IPS-20b (cell line): ENCODE data around the gene ACTN1.

Experiments used
- H3K27ac ChIP-seq: one replicate; pipeline ENCODE4 v1.5.1; 2013; ENCODE audit warnings: low read length
- H3K27me3 ChIP-seq: 2 replicates; pipeline ENCODE4 v1.6.1; 2013; ENCODE audit warnings: mild to moderate bottlenecking, low read length, inconsistent platforms; ENCODE audit not compliant: insufficient read depth
- H3K36me3 ChIP-seq: 2 replicates; pipeline ENCODE4 v1.6.1; 2013; ENCODE audit warnings: low read depth, mild to moderate bottlenecking, inconsistent platforms, low read length, moderate library complexity; ENCODE audit not compliant: insufficient read depth
- H3K4me1 ChIP-seq: 2 replicates; pipeline ENCODE4 v1.6.1; 2013; ENCODE audit warnings: mild to moderate bottlenecking, control low read depth, inconsistent platforms, low read length, moderate library complexity; ENCODE audit not compliant: insufficient read depth
- H3K4me3 ChIP-seq: 2 replicates; pipeline ENCODE4 v1.5.1; 2013; ENCODE audit warnings: mild to moderate bottlenecking, low read length, inconsistent platforms
- H3K9ac ChIP-seq: 2 replicates; pipeline ENCODE4 v1.6.1; 2013; ENCODE audit warnings: low read depth, mild to moderate bottlenecking, inconsistent platforms, low read length, moderate library complexity
- H3K9me3 ChIP-seq: 2 replicates; pipeline ENCODE4 v1.6.1; 2013; ENCODE audit warnings: mild to moderate bottlenecking, low read depth, low read length, inconsistent platforms; ENCODE audit not compliant: insufficient read depth

Gene ACTN1

GRCh38 chr14:68873376-68873775, 105.7 kb downstream of the ACTN1 start:
- H3K9me3 ChIP-seq = no peaks in the 10 kb centered on the region
- H3K4me1 ChIP-seq = no peaks in the 10 kb centered on the region
- H3K27me3 ChIP-seq = no peaks in the 10 kb centered on the region
- no peak overlapping the region for H3K4me3 ChIP-seq
- no peak overlapping the region for H3K27ac ChIP-seq
- no peak overlapping the region for H3K9ac ChIP-seq
- peaks cover 77% of the 10 kb centered on the region for H3K36me3 ChIP-seq

GRCh38 chr14:68871392-68871791, 107.7 kb downstream of the ACTN1 start:
- H3K9ac ChIP-seq = no peak overlapping the region
- H3K27ac ChIP-seq = no peak overlapping the region
- peaks cover 57% of the 10 kb centered on the region for H3K36me3 ChIP-seq
- no peaks in the 10 kb centered on the region for H3K27me3 ChIP-seq
- no peaks in the 10 kb centered on the region for H3K4me1 ChIP-seq
- H3K4me3 ChIP-seq = no peak overlapping the region
- H3K9me3 ChIP-seq = no peaks in the 10 kb centered on the region

DNA sequence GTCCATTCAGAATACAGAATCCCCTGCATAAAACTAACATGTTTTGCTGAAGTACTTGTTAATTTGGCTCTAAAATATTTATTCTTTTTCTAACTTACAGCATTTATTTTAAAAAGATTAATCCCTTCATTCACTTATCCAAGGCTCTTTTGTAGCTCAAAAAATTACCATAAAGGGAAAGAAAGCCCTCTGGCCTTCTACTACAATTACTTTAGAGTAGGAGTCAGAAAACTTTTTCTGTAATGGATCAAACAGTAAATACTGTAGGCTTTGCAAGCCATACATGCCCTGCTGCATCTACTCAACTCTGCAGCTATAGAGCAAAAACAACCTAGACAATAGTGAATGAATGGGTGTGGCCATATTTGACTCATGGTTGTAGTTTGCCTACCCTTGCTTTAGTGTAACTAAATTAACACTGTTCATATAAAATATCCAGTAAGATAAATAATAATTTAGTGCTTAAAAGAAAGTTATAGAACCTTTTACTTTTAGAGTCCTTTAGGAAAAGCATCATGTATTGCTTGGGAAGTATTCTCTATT, 112.0 kb downstream of the ACTN1 start:
- H3K4me1 ChIP-seq = no peaks in the 10 kb centered on the region
- no peak overlapping the region for H3K9ac ChIP-seq
- H3K27ac ChIP-seq = no peak overlapping the region

DNA sequence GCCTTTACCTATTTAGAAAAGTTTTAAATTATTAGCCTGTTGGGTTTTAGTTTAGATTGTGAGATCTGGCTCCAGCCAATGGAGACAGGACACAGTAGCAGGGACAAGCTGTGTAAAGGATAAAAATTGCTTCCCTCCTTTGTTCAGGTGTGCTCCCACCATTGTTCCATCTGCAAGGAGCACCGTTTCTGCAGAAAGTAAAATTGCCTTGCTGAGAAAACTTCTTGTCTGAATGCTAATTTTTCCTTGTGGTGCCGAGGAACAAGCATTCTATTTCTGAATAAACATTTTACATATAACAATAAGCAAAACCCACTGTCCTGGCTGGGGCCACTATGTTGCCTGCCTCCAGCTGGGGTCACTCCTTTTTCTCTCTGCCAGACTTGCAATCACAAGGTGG, 113.6 kb downstream of the ACTN1 start:
- Histone ChIP-seq H3K4me1 (no peaks in the 10 kb centered on the region), H3K9me3 (peaks cover 7% of the 10 kb centered on the region), H3K4me3 (no peak overlapping the region), H3K27ac (no peak overlapping the region), H3K36me3 (no peaks in the 10 kb centered on the region), H3K9ac (no peak overlapping the region), H3K27me3 (no peaks in the 10 kb centered on the region)

More for the DNA sequence above, 112.0 kb downstream of the ACTN1 start:
- no peak overlapping the region for H3K4me3 ChIP-seq
- peaks cover 13% of the 10 kb centered on the region for H3K36me3 ChIP-seq
- H3K9me3 ChIP-seq = peaks cover 7% of the 10 kb centered on the region
- H3K27me3 ChIP-seq = no peaks in the 10 kb centered on the region

- H3K27ac ChIP-seq = no peak overlapping the region
These were observed 114.7 kb downstream of the ACTN1 start for GRCh38 chr14:68864361-68864750.

GRCh38 chr14:68863610-68864360, 115.3 kb downstream of the ACTN1 start:
- H3K9me3 ChIP-seq = peaks cover 7% of the 10 kb centered on the region
- no peaks in the 10 kb centered on the region for H3K36me3 ChIP-seq
- no peak overlapping the region for H3K9ac ChIP-seq
- no peaks in the 10 kb centered on the region for H3K27me3 ChIP-seq
- no peaks in the 10 kb centered on the region for H3K4me1 ChIP-seq
- no peak overlapping the region for H3K4me3 ChIP-seq
- H3K27ac ChIP-seq = no peak overlapping the region

More at GRCh38 chr14:68864361-68864750, 114.7 kb downstream of the ACTN1 start:
- Histone ChIP-seq H3K36me3 (no peaks in the 10 kb centered on the region), H3K27me3 (no peaks in the 10 kb centered on the region), H3K4me3 (no peak overlapping the region), H3K9me3 (peaks cover 7% of the 10 kb centered on the region), H3K9ac (no peak overlapping the region), H3K4me1 (no peaks in the 10 kb centered on the region)

GRCh38 chr14:68862954-68863594, 116.0 kb downstream of the ACTN1 start:
- Histone ChIP-seq H3K9ac (no peak overlapping the region), H3K9me3 (peaks cover 7% of the 10 kb centered on the region), H3K27ac (no peak overlapping the region), H3K4me1 (no peaks in the 10 kb centered on the region), H3K4me3 (no peak overlapping the region), H3K27me3 (no peaks in the 10 kb centered on the region), H3K36me3 (no peaks in the 10 kb centered on the region)

GRCh38 chr14:68860771-68861170, 118.3 kb downstream of the ACTN1 start:
- Histone ChIP-seq H3K36me3 (no peaks in the 10 kb centered on the region), H3K9me3 (peaks cover 6% of the 10 kb centered on the region), H3K27me3 (no peaks in the 10 kb centered on the region), H3K4me1 (no peaks in the 10 kb centered on the region), H3K27ac (no peak overlapping the region), H3K4me3 (no peak overlapping the region), H3K9ac (no peak overlapping the region)

DNA sequence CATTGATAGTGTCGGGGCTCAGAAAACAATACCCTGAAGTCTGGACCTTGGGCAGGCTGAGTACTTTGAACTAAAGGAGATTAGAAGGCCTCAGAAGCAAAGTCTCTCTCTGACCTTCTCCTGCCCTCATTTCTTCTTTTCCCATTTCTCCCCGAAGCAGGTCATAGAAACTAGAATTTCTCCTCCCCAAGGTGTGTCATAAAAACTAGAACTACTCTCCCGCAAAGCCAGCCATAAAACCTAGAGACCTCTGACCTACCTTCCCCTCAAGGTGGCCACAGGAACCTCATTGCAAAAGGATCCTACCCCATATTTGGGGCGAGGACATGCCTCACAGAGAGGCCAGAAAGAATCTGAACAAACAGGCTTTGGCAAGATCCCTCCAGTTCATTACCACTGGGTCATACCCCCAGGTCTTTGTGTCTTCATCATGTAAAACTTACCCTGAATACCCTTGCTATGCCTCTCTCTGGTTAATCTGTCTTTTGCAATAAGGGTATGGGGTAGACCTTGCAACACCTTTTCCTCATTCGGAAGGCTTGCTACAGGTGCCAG, 121.5 kb downstream of the ACTN1 start:
- H3K9me3 ChIP-seq = no peaks in the 10 kb centered on the region
- no peak overlapping the region for H3K27ac ChIP-seq
- H3K27me3 ChIP-seq = no peaks in the 10 kb centered on the region
- no peaks in the 10 kb centered on the region for H3K4me1 ChIP-seq
- H3K9ac ChIP-seq = no peak overlapping the region
- no peaks in the 10 kb centered on the region for H3K36me3 ChIP-seq
- H3K4me3 ChIP-seq = no peak overlapping the region

- no peaks in the 10 kb centered on the region for H3K27me3 ChIP-seq
- no peaks in the 10 kb centered on the region for H3K36me3 ChIP-seq
- no peak overlapping the region for H3K9ac ChIP-seq
- H3K9me3 ChIP-seq = peaks cover 3% of the 10 kb centered on the region; the same call in 1 of the 2 replicates
- H3K4me1 ChIP-seq = no peaks in the 10 kb centered on the region
- no peak overlapping the region for H3K4me3 ChIP-seq
- H3K27ac ChIP-seq = no peak overlapping the region
These were observed 122.5 kb downstream of the ACTN1 start for GRCh38 chr14:68856572-68856971.

- no peaks in the 10 kb centered on the region for H3K36me3 ChIP-seq
- H3K4me3 ChIP-seq = no peak overlapping the region
- no peak overlapping the region for H3K27ac ChIP-seq
- no peak overlapping the region for H3K9ac ChIP-seq
- H3K27me3 ChIP-seq = no peaks in the 10 kb centered on the region
- H3K4me1 ChIP-seq = no peaks in the 10 kb centered on the region
- H3K9me3 ChIP-seq = peaks cover 3% of the 10 kb centered on the region; the same call in 1 of the 2 replicates
These were observed 124.7 kb downstream of the ACTN1 start for GRCh38 chr14:68854421-68854820.

DNA sequence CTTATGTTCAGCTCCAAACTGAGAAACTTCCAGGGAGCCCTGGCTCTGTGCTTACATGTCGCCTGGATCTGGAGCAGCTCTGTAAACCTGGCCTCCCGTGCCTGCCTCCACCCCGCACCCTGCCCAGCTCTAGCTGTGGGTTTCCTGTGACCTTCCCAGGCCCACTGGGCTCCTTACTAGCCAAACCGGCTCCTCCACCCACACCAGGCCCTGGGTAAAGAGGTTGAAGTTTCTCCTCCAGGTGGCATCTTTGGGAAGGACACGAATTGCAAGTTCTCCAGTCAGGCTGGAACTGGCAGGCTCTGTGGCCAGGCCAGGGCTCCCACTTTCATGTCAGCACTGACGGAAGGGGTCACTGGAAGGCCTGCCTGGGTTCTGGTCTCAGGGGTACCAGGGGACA, 125.4 kb downstream of the ACTN1 start:
- Histone ChIP-seq H3K9ac (no peak overlapping the region), H3K36me3 (no peaks in the 10 kb centered on the region), H3K27me3 (no peaks in the 10 kb centered on the region), H3K9me3 (peaks cover 3% of the 10 kb centered on the region; the same call in 1 of the 2 replicates), H3K4me3 (no peak overlapping the region), H3K4me1 (no peaks in the 10 kb centered on the region), H3K27ac (no peak overlapping the region)
